GM21723 (cell line): ENCODE results near the gene EID1.
"Not testable (repeated sequence)": the region's sequence is repeated elsewhere in the genome, so short reads cannot be mapped to it uniquely, and the experiment has no call there.

ENCODE experiments used
- ATAC-seq: cut with Tn5 transposase; IDR thresholded peaks from one replicate; pipeline ENCODE4 v1.9.1; 2021; ENCODE audit warnings: mild to moderate bottlenecking, moderate library complexity; ENCODE audit not compliant: unreplicated experiment

EID1 gene

DNA sequence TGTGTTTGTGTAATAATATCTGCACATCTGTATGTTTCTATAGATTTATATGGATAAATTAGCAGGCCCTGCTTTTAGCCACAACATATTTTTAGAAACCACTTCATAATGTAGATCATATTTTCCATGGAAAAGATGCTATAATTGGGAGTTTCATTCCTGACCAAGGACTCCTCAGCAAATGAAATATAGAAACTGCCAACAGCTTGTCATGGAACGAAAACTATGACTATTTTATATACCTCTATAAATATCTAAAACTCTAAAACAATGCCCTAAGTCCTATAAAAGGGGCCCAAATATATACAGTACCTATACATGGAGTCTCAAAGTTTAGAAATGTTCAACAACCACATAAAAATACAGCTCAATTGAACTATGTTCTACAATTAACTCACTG lies 27.9 kb downstream of the EID1 start:
- ATAC-seq: no peak

DNA sequence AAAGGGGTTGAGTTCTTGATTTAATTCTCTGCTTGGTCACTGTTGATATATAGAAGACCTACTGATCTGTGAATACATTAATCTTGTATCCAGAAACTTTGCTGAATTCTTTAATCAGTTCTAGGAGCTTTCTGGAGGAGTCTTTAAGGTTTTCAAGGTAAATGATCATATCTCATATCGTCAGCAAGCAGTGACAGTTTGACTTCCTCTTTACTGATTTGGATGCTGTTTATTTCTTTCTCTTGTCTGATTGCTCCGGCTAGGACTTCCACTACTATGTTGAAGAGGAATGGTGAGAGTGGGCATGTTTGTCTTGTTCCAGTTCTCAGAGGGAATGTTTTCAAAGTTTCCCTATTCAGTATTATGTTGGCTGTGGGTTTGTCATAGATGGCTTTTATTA lies 31.4 kb downstream of the EID1 start:
- ATAC-seq: not testable (repeated sequence)

DNA sequence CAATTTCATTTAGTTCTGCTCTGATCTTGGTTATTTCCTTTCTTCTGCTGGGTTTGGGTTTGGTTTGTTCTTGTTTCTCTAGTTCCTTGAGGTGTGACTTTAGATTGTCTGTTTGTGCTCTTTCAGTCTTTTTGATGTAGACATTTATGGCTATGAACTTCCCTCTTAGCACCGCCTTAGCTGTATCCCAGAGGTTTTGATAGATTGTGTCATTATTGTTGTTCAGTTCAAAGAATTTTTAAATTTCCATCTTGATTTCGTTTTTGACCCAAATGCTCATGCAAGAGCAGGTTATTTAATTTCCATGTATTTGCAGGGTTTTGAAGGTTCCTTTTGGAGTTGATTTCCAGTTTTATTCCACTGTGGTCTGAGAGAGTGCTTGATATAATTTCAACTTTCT lies 32.6 kb downstream of the EID1 start:
- not testable (repeated sequence) for ATAC-seq

DNA sequence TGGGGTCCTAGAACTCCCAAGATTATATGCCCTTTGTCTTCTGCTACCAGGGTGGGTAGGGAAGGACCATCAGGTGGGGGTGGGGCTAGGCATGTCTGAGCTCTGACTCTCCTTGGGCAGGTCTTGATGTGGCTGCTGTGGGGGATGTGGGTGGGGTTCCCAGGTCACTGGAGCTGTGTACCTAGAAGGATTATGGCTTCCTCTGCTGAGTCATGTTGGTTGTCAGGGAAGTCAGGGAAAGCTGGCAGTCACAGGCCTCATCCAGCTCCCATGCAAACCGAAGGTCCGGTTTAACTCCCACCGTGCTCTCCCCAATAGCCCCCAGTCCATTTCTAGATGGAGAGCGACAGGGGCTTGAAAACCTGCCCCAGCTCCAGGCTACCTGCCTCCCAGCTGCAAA lies 35.2 kb downstream of the EID1 start:
- no peak for ATAC-seq

DNA sequence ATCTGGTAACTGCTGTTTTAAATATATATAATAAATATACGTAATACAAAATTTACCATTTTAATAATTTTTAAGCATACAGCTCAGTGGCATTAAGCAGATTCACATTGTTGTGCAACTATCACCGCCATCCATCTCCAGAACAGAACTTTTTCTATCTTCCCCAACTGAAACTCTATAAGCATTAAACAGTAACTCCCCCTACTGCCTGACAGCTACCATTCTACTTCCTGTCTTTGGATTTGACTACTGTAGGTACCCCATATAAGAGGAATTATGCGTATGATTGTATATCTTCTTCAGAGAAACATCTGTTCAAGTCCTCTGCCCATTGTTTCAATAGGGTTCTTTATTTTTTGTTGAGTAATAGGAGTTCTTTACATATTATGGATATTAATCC lies 36.8 kb downstream of the EID1 start:
- ATAC-seq: no peak

DNA sequence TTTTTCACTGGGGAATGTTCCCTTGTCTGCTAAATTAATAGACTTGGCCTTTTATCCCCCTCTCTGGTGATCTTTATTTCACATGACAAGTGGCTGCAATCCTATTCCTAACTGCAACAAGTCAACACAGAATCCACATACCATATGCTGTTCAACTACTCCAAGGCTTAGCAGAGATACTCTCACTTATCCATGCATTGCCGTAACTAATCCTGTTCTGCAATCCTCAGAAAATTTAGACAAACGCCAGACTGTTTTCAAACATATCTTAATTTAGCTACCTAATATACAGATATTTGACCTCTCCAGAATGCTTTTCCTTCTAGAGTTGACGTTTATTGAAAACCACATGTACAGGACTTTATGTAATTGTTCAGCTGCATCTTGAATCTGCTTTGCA lies 37.9 kb downstream of the EID1 start:
- ATAC-seq: no peak

DNA sequence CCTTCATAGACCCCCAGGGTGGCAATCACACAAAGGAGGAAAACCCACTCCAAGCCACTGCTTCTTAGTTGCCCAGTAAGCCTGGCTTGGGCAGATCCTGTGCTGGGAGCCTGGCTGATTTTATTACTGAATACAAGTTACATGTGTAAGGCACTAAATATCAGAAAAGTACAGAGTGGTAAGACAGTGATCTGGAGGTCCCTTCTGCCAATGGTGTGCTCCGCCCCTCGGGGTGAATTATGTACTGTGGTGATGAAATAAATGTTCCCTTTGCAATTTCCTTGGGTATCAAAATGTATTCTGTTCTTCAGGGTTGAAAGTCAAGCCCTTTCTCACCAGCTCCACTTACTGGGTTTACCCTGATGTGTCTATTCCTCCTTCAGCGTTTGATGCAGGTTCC lies 38.8 kb downstream of the EID1 start:
- no peak for ATAC-seq

DNA sequence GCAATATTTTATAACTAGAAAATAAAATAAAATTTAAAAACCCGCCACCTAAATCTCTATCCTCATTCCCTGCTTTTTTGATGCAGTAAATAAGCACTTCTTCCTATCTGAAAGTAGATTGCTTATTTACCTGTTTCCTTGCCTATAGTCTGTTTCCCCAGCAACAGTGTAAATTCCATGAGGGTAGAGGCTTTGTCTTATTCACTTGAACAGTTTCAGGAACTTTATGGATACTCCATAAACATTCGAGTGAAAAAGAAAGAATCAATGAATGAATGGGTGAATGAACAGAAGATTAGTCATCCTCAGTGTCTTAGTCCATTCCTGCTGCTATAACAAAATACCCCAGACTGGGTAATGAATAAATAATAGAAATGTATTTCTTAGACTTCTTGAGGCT lies 44.1 kb downstream of the EID1 start:
- no peak for ATAC-seq

DNA sequence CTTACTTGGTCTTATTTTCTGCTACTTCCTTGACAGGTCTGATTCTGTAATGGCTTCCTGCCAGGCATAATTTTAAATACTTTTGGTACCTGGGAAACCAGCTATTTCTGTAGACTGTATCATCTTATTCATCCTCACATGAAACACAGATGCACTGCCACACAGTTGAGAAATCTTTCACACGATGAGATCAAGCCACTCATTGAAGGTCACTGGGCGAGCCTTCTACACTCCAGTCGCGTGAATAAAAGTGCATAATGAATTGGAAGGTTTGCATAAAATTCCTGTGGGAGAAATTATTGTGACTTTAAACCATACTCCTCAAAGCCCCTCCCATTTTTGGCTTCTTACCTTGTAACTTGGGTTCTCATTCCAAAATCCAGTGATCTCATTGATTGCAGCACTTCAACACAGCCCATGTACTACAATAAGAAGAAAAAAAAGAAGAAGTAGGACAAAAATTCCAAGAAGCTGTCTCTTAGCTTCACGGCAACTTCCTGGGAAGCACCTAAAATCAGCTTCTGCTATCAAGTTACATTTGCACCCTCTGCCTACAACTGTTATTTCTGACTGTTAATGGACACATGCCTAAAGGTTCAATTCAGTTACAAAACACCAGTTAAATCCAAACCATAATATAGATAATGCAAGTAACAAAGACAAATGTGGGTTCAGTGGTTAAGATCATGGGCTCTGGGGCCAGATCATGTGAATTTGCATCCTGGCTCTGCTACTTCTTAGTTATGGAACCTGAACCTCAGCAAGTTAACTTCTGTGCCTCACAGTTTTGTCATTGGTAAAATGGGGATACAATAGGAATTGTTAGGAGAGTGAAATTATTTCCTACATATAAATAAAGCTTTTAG lies 46.8 kb downstream of the EID1 start:
- no peak for ATAC-seq

DNA sequence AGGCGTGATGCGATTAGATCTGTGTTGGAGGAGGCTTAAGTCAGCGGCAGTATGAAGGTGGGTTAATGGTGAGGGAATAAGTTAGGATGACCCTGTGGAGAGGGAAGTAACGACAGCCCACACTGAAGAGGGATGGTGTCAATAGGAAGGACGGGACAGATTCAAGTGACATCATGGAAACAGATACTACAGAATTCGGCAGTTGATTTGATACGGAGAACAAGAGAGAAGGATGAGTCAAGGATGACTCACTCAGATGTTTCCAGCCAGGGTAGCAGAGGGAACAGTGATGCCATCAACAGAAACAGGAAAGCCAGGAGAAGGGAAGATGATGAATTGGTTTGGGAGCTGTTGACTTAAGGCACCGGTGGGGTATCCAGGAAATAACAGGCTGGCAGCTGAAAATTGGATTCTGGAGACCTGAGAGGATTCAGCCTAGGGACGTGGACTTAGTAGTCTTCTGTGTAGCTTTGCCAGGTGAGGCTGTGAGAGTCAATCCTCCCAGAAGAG lies 47.8 kb downstream of the EID1 start:
- no peak for ATAC-seq

DNA sequence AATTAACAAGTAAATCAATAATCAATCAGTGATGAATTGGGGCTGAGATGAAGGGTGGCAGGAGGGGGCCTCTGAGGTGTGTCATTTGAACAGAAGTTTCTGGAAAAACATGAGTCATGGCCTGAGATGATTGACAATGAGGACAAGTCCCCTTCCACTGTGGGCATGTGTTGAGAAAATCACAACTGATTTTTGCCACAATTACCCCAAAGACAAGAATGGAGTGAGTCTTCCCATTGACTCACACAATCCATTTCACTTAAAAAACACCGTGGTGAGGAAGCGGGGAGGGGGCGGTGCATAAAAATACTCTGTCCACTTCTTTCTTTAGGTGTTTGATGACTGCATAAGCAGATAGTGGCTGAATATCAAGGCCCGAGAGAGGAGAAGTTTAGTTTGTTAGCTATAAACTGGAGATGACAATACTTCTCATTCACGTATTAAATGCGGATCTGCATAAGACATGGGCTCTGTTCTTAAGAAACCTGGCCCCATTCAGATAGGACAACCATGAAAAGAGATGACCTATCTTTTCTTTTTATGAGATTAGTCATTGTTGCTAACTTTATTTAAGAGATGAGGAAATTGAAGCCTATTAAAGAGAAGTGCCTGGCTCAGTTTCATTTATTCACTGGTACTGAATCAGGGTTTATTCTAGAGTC lies 51.1 kb downstream of the EID1 start:
- ATAC-seq: no peak

DNA sequence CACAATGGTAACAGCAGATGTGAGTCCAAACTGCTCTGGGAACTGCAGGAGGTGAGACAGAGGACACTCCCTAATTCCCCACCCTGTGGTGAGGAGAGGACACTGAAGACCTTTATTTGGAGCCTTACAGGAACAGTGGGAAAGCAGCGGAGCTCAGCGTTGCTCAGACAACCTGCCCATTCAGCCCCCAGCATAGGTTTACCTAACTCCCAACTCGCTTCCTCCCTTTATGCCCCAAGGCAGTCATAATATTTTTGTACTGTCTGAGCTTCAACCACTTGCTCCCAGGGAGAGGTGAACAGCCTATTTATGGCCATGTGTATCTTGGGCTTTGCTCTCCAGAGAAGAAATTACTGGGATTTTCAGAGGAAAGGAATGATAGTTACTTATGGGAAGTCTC lies 51.7 kb downstream of the EID1 start:
- no peak for ATAC-seq
